ENCODE data around the gene HELZ. TPM values are rescaled to one million over a fixed set of nuclear protein-coding genes. Genes with fewer than 3 reads are reported as not detected.
"Not testable (repeated sequence)": the region's sequence is repeated elsewhere in the genome, so short reads cannot be mapped to it uniquely, and the experiment has no call there.

The HELZ gene
- total RNA-seq, 2 experiments from 2014 or later, result 98.2 to 109 TPM

DNA sequence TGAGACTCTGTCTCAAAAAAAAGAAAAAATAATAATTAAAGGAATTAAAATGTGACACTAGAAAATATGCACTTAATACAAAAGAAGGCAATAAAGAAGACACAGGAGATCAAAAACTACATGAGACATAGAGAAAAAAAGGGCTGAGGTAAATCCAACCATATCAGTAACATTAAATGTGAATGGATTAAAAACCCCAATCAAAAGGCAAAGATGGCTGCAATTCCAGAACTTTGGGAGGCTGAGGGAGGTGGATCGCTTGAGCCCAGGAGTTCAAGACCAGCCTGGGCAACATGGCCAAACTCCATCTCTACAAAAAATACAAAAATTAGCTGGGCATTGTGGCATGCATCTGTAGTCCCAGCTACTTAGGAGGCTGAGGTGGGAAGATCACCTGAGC, 103.0 kb downstream of the HELZ start:
- H3K4me1 Mint-ChIP-seq, result peaks cover 29% of the 10 kb centered on the region
- peaks cover 65% of the 10 kb centered on the region for H3K36me3 Mint-ChIP-seq (ENCODE audit: low read depth)
- POLR2A ChIA-PET, result interaction anchor here (1.0 kb wide), 1 partner anchor 74 kb away, joined by 3 read pairs; no protein-coding TSS in a partner anchor
- H3K9me3 Mint-ChIP-seq, H3K27me3 Mint-ChIP-seq, H3K4me3 Mint-ChIP-seq, DNase-seq, H3K27ac Mint-ChIP-seq, CTCF ChIA-PET: not testable (repeated sequence)

DNA sequence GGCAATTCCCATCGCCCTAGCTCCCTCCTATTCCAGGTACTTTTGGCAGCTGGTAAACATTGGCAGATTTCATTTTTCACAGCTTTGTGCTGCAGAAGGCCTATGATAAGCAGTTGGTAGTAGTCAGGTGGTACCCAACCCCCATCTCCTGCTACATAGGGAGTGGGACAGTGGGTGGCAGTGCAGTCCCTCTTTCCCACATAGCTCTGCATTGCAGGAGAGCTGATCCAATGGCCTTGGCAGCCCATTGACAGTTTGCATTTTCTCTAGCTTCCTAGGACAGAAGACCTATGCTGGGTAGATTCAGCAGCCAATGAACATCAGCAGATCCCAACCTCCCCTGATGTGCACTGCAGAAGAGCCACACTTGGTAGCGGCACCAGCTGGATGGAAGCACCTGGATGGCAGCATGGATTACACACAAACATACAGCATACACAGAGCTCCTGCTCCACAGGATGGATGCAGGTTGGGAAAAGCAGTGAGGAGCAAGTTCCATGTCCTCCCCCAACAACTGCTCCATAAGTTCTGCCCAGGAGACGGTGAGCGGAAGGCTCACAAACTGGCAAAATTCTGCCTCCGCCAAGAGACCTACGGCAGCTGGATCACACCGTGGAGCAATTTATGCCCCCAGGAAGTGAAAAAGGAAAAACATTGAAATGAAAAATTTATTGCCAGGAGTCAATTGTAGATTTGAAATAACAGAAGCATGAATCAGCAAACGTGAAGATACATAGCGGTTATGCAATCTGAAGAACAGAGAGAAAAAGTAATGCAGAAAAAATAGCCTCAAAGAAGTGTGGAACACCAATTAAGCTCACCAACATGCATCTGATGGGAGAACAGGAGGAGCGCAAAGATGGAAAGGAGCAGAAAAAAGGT, 105.0 kb downstream of the HELZ start:
- H3K27me3 Mint-ChIP-seq, result no peaks in the 10 kb centered on the region
- H3K4me1 Mint-ChIP-seq, result peaks cover 29% of the 10 kb centered on the region
- ChIA-PET CTCF (interaction anchor here (0.8 to 1.5 kb wide), 2 partner anchors 9 to 13 kb away, joined by 3 to 4 read pairs; no protein-coding TSS in a partner anchor), POLR2A (no interaction called here)
- H3K9me3 Mint-ChIP-seq, result no peaks in the 10 kb centered on the region
- no peak for DNase-seq
- no peak overlapping the region for H3K27ac Mint-ChIP-seq
- peaks cover 70% of the 10 kb centered on the region for H3K36me3 Mint-ChIP-seq (ENCODE audit: low read depth)
- H3K4me3 Mint-ChIP-seq, result no peak overlapping the region

DNA sequence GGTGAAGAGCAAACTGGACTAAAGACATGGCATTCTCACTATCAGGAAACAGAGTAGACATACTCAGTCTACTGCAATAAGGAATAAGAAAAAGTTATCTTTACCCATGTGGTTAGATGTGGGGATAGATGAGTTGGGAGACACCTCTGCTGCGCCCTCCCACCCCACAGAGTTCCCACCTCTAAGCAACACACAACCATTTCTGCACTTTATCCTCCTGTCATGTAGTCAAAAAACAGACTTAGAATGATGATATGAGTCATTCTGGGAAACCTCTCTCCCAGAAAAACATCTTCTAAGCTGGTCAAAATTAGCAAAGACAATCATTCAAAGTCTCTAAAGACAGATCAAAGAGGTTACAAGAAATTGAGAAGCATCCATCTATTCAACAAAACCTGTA, 105.7 kb downstream of the HELZ start:
- DNase-seq, result no peak
- ChIA-PET CTCF (interaction anchor here (0.8 to 1.5 kb wide), 2 partner anchors 8 to 12 kb away, joined by 3 to 4 read pairs; no protein-coding TSS in a partner anchor), POLR2A (no interaction called here)
- no peaks in the 10 kb centered on the region for H3K9me3 Mint-ChIP-seq
- H3K4me3 Mint-ChIP-seq, result no peak overlapping the region
- no peak overlapping the region for H3K27ac Mint-ChIP-seq
- H3K36me3 Mint-ChIP-seq (ENCODE audit: low read depth), result peaks cover 65% of the 10 kb centered on the region
- H3K27me3 Mint-ChIP-seq, result no peaks in the 10 kb centered on the region
- H3K4me1 Mint-ChIP-seq, result peaks cover 29% of the 10 kb centered on the region

DNA sequence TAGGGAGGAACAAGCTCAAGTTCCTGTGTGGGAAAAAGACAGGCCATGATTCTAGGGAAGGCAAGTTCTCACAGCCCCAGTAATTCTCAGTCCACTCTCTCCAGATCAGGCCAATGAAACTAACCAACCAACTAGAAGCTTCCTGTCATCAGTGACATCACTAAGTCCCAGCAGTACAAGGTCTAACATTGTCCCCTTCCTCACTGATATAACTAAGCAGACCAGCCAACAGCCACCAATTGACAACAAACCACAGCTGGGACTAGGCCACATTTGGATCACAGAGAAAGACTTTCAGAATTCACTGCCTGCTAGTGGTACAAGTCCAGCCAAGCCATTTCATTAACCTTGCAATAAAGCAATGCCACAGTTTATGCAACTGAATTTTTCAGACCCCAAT, 106.6 kb downstream of the HELZ start:
- H3K27ac Mint-ChIP-seq, result peak overlapping the region; percentile 36
- no peak for DNase-seq
- H3K36me3 Mint-ChIP-seq (ENCODE audit: low read depth), result peaks cover 59% of the 10 kb centered on the region
- CTCF ChIA-PET, result no interaction called here
- no peak overlapping the region for H3K4me3 Mint-ChIP-seq
- H3K9me3 Mint-ChIP-seq, result no peaks in the 10 kb centered on the region
- no peaks in the 10 kb centered on the region for H3K27me3 Mint-ChIP-seq
- peaks cover 29% of the 10 kb centered on the region for H3K4me1 Mint-ChIP-seq
- POLR2A ChIA-PET, result no interaction called here

DNA sequence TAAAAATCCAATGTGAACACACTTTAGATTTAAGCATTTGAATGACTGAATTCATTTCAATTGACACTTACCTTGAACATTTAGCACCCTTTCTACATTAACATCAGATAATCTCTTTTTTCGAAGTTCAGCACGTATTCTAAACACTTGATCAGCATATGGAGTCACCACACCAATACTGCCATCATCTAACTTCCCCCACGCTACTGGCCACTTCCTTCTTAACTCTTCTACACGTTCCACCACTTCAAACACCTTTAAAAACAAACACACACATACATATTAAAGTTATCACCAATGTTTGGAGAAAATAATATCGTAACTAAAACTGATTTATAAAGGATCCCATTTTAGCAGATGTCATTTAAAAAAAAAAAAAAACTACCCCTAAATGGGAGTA, 107.1 kb downstream of the HELZ start:
- Mint-ChIP-seq H3K27me3 (no peaks in the 10 kb centered on the region), H3K36me3 (ENCODE audit: low read depth) (peaks cover 60% of the 10 kb centered on the region), H3K27ac (peak overlapping the region; percentile 36), H3K9me3 (no peaks in the 10 kb centered on the region), H3K4me3 (no peak overlapping the region), H3K4me1 (peaks cover 29% of the 10 kb centered on the region)
- DNase-seq, result no peak
- POLR2A ChIA-PET, result no interaction called here
- CTCF ChIA-PET, result no interaction called here

DNA sequence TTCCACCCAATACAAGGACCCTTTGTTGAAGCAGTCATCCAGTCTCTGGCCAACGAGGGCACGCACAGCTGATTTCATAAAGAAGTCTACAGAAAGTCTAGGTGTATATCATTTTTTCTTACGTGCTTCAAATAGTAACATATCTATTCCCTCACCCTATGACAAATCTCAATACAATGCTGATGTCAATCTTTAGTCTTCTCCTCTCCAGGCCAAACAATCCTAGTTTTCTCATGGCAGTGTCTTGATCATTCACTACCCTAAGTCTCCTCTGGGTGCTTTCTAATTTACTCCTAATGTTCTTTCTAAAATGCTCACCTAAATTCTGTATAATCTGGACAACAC, 108.0 kb downstream of the HELZ start:
- Mint-ChIP-seq H3K36me3 (ENCODE audit: low read depth) (peaks cover 59% of the 10 kb centered on the region), H3K27me3 (no peaks in the 10 kb centered on the region), H3K4me3 (no peak overlapping the region), H3K27ac (no peak overlapping the region), H3K9me3 (no peaks in the 10 kb centered on the region), H3K4me1 (peaks cover 29% of the 10 kb centered on the region)
- no peak for DNase-seq
- ChIA-PET POLR2A (no interaction called here), CTCF (no interaction called here)

DNA sequence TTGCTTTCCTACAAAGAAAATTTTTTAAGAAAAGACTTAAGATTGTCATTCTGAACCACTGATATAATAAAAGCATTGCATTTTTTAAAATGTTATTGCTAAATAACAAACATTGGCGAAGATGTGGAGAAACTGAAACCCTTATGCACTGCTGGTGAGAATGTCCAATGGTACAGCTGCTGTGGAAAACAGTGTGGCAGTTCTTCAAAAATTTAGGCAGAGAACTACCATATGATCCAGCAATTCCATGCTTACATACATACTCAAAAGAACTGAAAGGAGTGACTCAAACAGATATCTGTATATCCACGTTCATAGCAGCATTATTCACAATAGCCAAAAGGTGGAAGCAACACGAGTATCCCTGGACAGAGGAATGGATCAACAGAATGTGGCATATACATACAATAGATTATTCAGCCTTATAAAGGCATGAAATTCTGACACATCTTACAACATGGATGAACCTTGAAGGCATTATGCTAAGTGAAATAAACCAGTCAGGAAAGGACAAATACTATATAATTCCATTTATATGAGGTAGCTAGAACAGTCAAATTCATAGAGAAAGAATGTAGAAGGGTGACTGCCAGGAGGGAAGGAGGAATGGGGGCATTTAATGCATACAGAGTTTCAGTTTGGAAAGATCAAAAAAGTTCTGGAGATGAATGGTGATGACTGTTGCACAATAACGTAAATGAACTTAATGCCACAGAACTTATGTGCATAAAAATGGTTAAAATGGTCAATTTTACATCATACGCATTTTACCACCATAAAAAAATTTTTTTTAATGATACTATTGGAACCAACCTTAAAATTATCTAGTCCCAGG, 108.6 kb downstream of the HELZ start:
- Mint-ChIP-seq H3K9me3 (no peaks in the 10 kb centered on the region), H3K36me3 (ENCODE audit: low read depth) (peaks cover 61% of the 10 kb centered on the region), H3K27me3 (no peaks in the 10 kb centered on the region), H3K27ac (no peak overlapping the region), H3K4me1 (peaks cover 29% of the 10 kb centered on the region), H3K4me3 (no peak overlapping the region)
- DNase-seq, result no peak
- CTCF ChIA-PET, result no interaction called here
- POLR2A ChIA-PET, result no interaction called here

DNA sequence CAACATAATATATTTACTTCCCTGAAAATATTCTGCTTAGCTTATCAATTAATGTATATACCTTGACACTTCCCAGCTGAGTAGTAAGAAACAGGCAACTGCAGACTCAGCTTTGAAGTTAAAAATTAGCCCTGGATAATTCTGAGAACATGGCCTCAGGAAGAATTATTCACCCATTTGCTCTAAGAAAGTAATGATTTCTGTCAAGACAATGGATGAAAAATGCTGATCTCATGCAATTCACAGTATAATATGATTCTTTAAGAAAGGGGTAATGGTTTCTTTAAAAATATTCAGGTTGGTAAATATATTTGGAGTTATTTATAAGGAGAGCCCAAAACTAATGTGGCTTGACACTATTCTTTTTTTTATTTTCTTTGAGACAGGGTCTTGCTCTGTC, 111.8 kb downstream of the HELZ start:
- no peak overlapping the region for H3K4me3 Mint-ChIP-seq
- no peak for DNase-seq
- H3K9me3 Mint-ChIP-seq, result no peaks in the 10 kb centered on the region
- H3K27me3 Mint-ChIP-seq, result no peaks in the 10 kb centered on the region
- peaks cover 5% of the 10 kb centered on the region for H3K4me1 Mint-ChIP-seq
- H3K36me3 Mint-ChIP-seq (ENCODE audit: low read depth), result peaks cover 51% of the 10 kb centered on the region
- no peak overlapping the region for H3K27ac Mint-ChIP-seq
- ChIA-PET POLR2A (no interaction called here), CTCF (no interaction called here)

DNA sequence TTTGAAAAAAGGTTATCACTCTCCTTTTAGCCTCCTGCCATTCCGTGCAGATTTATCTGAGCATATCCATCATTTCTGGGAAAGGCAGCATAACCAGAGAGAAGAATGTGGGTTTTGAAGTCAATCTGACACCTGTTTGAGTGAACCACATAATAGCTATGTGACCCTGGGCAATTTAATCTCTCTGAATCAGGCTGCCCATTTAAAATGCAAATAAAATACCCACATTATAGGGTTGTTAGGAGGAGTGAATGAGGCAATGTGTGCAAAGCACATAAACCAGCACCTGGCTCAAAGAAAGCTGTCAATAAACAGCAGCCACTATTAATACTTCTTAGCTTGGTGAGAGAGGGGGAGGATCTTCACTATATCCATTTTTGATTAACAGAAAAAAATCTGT, 112.6 kb downstream of the HELZ start:
- POLR2A ChIA-PET, result no interaction called here
- H3K9me3 Mint-ChIP-seq, result no peaks in the 10 kb centered on the region
- H3K4me1 Mint-ChIP-seq, result no peaks in the 10 kb centered on the region
- no peak for DNase-seq
- CTCF ChIA-PET, result no interaction called here
- no peak overlapping the region for H3K27ac Mint-ChIP-seq
- H3K27me3 Mint-ChIP-seq, result no peaks in the 10 kb centered on the region
- no peak overlapping the region for H3K4me3 Mint-ChIP-seq
- H3K36me3 Mint-ChIP-seq (ENCODE audit: low read depth), result peaks cover 50% of the 10 kb centered on the region

DNA sequence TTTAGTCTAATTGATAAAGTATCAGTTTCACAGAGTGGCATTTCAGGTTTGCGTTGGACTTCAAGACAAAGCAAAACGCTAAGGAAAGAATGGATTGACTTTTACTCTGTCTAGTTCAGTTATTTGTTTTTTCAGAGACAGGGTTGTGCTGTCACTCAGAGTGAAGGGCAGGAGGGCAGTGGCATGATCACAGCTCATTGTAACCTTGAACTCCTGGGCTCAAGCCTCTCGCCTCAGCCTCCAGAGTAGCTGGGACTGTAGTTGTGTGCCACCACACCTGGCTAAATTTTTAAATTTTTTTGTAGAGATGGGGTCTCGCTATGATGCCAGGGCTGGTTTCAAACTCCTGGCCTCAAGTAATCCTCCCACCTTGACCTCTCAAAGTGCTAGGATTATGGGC, 114.2 kb downstream of the HELZ start:
- Mint-ChIP-seq H3K27ac (no peak overlapping the region), H3K4me3 (no peak overlapping the region), H3K27me3 (no peaks in the 10 kb centered on the region), H3K9me3 (no peaks in the 10 kb centered on the region), H3K36me3 (ENCODE audit: low read depth) (peaks cover 43% of the 10 kb centered on the region), H3K4me1 (no peaks in the 10 kb centered on the region)
- DNase-seq, result no peak
- POLR2A ChIA-PET, result no interaction called here
- CTCF ChIA-PET, result interaction anchor here (1.4 kb wide), 1 partner anchor 9 kb away, joined by 4 read pairs; no protein-coding TSS in a partner anchor

DNA sequence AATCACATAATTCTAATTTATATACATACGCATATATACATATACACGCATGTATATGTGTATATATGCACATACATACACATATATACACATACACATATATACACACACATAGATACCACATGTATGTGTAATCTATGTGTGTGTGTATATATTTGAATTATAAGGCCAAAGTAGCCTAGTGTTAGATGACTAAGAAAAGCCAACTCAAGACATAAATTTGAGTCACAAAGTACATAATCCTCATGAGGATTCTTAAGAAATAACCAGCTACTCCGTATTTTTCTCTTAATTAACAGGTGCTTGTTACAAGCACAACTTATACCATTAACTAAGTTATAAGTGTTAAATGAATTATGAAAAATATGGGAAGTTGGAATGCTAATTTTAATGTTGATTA, 115.7 kb downstream of the HELZ start:
- H3K36me3 Mint-ChIP-seq (ENCODE audit: low read depth), result peaks cover 43% of the 10 kb centered on the region
- DNase-seq, result no peak
- no peak overlapping the region for H3K4me3 Mint-ChIP-seq
- no peaks in the 10 kb centered on the region for H3K27me3 Mint-ChIP-seq
- ChIA-PET POLR2A (no interaction called here), CTCF (no interaction called here)
- H3K4me1 Mint-ChIP-seq, result peaks cover 2% of the 10 kb centered on the region
- no peak overlapping the region for H3K27ac Mint-ChIP-seq
- no peaks in the 10 kb centered on the region for H3K9me3 Mint-ChIP-seq

DNA sequence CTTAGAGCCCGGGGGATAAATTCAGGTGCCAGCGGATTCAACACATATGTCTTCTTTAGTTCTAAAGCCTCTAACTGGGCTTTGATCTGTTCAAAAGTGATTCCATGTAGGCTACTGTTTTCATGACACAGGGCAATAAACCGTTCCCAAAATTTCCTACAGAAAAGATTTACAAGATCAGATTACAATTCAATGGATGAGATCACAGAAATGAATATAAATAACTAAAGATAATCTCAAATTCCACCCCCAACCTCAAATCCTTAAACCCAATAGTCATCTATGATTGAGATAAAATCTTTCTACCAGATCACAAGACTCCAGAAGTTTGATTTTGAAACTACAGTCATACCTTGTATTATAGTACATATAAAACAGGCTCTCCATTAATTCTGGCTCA, 116.3 kb downstream of the HELZ start:
- DNase-seq, result no peak
- Mint-ChIP-seq H3K27me3 (no peaks in the 10 kb centered on the region), H3K36me3 (ENCODE audit: low read depth) (peaks cover 42% of the 10 kb centered on the region), H3K9me3 (no peaks in the 10 kb centered on the region), H3K4me3 (no peak overlapping the region), H3K4me1 (peaks cover 2% of the 10 kb centered on the region), H3K27ac (no peak overlapping the region)
- POLR2A ChIA-PET, result no interaction called here
- CTCF ChIA-PET, result no interaction called here

DNA sequence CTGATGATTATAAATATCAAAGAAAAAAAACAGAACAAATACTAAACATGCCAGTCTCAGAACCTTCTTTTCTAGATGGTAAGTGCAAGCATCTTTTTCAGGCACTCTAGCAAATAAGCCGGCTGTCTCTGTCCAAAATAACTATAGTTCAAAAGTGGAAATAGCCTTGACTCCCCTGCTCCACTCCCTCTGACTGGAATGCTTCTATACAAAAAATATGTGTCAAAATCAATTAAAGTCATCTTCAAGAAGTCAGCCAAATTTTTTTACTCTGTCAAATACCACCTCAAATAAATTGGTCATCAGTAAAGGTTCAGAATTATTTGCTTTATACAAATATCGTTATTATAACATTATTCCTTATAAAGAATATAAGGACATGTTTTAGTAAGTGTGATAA, 117.1 kb downstream of the HELZ start:
- H3K4me1 Mint-ChIP-seq, result peaks cover 2% of the 10 kb centered on the region
- ChIA-PET POLR2A (no interaction called here), CTCF (no interaction called here)
- peaks cover 40% of the 10 kb centered on the region for H3K36me3 Mint-ChIP-seq (ENCODE audit: low read depth)
- H3K4me3 Mint-ChIP-seq, result no peak overlapping the region
- no peaks in the 10 kb centered on the region for H3K27me3 Mint-ChIP-seq
- H3K9me3 Mint-ChIP-seq, result no peaks in the 10 kb centered on the region
- DNase-seq, result no peak
- H3K27ac Mint-ChIP-seq, result no peak overlapping the region
